GM13976 (cell line): Measurements from ENCODE around the gene SPRR2F.

Experiments used
- DNase-seq: peaks from one replicate; pipeline ENCODE4 v3.0.0; 2012; ENCODE audit warnings: low spot score
- CTCF ChIP-seq: IDR thresholded peaks from 2 replicates; pipeline ENCODE4 v1.5.1; 2012; ENCODE audit warnings: borderline replicate concordance, mild to moderate bottlenecking; ENCODE audit not compliant: insufficient read depth; ENCODE audit errors: extremely low read depth, missing control alignments, control extremely low read depth
- in situ Hi-C: fragments of 300-500 bp; cut with MboI; formaldehyde crosslinking; loops from one replicate; pipeline ENCODE4 v1.12.0; 2022; ENCODE audit warnings: low sequenced_read_pairs, mixed read lengths, inconsistent platforms; ENCODE audit not compliant: unreplicated experiment

SPRR2F gene

GRCh38 chr1:153113416-153113815 is at the start of gene SPRR2F:
TSS of gene SPRR2F (minus strand) at chr1:153113516. CDS start at chr1:153112733, 783 bp downstream.
- TF ChIP-seq CTCF, result no peak
- in situ Hi-C loops, result no loop called here

GRCh38 chr1:153155541-153155940 is 42.2 kb upstream of the SPRR2F start:
- TF ChIP-seq CTCF, result no peak
- DNase-seq, result no peak
- in situ Hi-C loops, result no loop called here

More at GRCh38 chr1:153113416-153113815, at the start of gene SPRR2F:
- no peak for DNase-seq

- no peak for DNase-seq
- TF ChIP-seq CTCF, result no peak
- in situ Hi-C loops, result no loop called here
These were observed 39.2 kb upstream of the SPRR2F start for GRCh38 chr1:153152481-153152880.

GRCh38 chr1:153150846-153151245 is 37.5 kb upstream of the SPRR2F start, which contains the start of gene SPRR2G:
TSS of gene SPRR2G (minus strand) at chr1:153150890. CDS start at chr1:153150110, 780 bp downstream.
- DNase-seq, result no peak
- in situ Hi-C loops, result no loop called here
- TF ChIP-seq CTCF, result no peak

- TF ChIP-seq CTCF, result no peak
- DNase-seq, result no peak
- in situ Hi-C loops, result no loop called here
These were observed 28.1 kb upstream of the SPRR2F start for GRCh38 chr1:153141377-153141776.

- TF ChIP-seq CTCF, result no peak
- in situ Hi-C loops, result no loop called here
- DNase-seq, result no peak
These were observed 27.2 kb upstream of the SPRR2F start for GRCh38 chr1:153140484-153140883.

- TF ChIP-seq CTCF, result no peak
- no peak for DNase-seq
- in situ Hi-C loops, result no loop called here
These were observed 20.4 kb upstream of the SPRR2F start for GRCh38 chr1:153133743-153134142.
